C4-2B (cell line): Measurements from ENCODE around the gene SAMHD1.

Experiments used
- CTCF ChIP-seq: fragments of 450-650 bp; conservative IDR thresholded peaks from 2 replicates; pipeline ENCODE4 v1.5.1; 2017; ENCODE audit warnings: mild to moderate bottlenecking
- ZFX ChIP-seq: fragments of 450-650 bp; IDR thresholded peaks from 2 replicates; pipeline ENCODE4 v1.6.1; 2017

- no peak for TF ChIP-seq CTCF
- no peak for TF ChIP-seq ZFX
These were observed 47.1 kb upstream of the SAMHD1 start for GRCh38 chr20:36998652-36999051.
